Nephron progenitor cell (in vitro differentiated cells): ENCODE results near the gene VMP1.

Source experiments
- DNase-seq: peaks from one replicate; pipeline ENCODE4 v3.0.0; 2021
- H3K27ac Mint-ChIP-seq: 2 replicates; pipeline ENCODE4 v1.8.0; 2021; ENCODE audit warnings: mild to moderate bottlenecking, moderate library complexity, mixed read lengths
- H3K27me3 Mint-ChIP-seq: 2 replicates; pipeline ENCODE4 v1.8.0; 2021; ENCODE audit warnings: mild to moderate bottlenecking, low read depth, mixed read lengths; ENCODE audit not compliant: poor library complexity
- H3K36me3 Mint-ChIP-seq: 2 replicates; pipeline ENCODE4 v1.8.0; 2021; ENCODE audit warnings: low read depth, mixed read lengths
- H3K4me1 Mint-ChIP-seq: 2 replicates; pipeline ENCODE4 v1.8.0; 2021; ENCODE audit warnings: mixed read lengths
- H3K4me3 Mint-ChIP-seq: 2 replicates; pipeline ENCODE4 v1.8.0; 2021; ENCODE audit warnings: mild to moderate bottlenecking, moderate library complexity, mixed read lengths
- H3K9me3 Mint-ChIP-seq: 2 replicates; pipeline ENCODE4 v1.8.0; 2021; ENCODE audit warnings: mild to moderate bottlenecking, moderate library complexity, mixed read lengths
- CTCF ChIP-seq: fragments of 200-600 bp; sonication (generic); IDR thresholded peaks from 2 replicates; pipeline ENCODE4 v1.5.0; 2021; ENCODE audit warnings: antibody characterized with exemption

VMP1 gene

DNA sequence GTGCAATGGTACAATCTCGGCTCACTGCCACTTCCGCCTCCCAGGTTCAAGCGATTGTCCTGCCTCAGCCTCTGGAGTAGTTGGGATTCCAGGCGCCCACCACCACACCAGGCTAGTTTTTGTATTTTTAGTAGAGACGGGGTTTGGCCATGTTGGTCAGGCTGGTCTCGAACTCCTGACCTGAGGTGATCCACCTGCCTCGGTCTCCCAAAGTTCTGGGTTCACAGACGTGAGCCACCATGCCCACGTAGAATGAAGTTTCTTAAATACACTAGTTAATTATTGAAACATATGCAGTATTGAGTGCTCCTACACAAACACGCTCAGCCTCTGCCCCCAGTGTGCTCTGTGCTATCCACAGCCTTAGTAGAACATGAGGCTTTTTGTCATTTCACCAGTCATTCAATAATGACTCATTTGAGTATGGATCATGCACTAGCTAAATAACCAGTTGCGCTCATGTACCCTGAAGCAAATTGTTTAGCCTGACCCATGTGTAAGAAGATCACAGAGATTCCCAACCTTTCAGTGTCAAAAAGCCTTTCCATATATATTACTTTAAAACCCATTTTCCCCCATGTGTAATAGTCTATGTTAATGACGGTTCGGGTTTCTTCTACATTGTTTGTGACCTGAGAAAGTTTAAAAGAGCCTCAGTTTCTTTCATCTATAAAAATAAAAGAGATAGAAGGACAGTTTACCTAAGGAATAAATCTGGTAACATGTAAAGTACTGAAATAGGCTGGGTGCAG is 135.6 kb downstream of the VMP1 start:
- Mint-ChIP-seq H3K4me1 (peaks cover 67% of the 10 kb centered on the region), H3K27ac (peak overlapping the region; percentile 29), H3K4me3 (no peak overlapping the region), H3K27me3 (no peaks in the 10 kb centered on the region), H3K9me3 (no peaks in the 10 kb centered on the region), H3K36me3 (peaks cover 23% of the 10 kb centered on the region)
- no peak for DNase-seq
- TF ChIP-seq CTCF, result no peak

GRCh38 chr17:59844884-59845594 is 137.6 kb downstream of the VMP1 start:
- Mint-ChIP-seq H3K27ac (no peak overlapping the region), H3K36me3 (peaks cover 19% of the 10 kb centered on the region), H3K4me3 (no peak overlapping the region), H3K4me1 (peaks cover 56% of the 10 kb centered on the region), H3K27me3 (peaks cover 2% of the 10 kb centered on the region), H3K9me3 (no peaks in the 10 kb centered on the region)
- DNase-seq, result no peak
- TF ChIP-seq CTCF, result no peak

DNA sequence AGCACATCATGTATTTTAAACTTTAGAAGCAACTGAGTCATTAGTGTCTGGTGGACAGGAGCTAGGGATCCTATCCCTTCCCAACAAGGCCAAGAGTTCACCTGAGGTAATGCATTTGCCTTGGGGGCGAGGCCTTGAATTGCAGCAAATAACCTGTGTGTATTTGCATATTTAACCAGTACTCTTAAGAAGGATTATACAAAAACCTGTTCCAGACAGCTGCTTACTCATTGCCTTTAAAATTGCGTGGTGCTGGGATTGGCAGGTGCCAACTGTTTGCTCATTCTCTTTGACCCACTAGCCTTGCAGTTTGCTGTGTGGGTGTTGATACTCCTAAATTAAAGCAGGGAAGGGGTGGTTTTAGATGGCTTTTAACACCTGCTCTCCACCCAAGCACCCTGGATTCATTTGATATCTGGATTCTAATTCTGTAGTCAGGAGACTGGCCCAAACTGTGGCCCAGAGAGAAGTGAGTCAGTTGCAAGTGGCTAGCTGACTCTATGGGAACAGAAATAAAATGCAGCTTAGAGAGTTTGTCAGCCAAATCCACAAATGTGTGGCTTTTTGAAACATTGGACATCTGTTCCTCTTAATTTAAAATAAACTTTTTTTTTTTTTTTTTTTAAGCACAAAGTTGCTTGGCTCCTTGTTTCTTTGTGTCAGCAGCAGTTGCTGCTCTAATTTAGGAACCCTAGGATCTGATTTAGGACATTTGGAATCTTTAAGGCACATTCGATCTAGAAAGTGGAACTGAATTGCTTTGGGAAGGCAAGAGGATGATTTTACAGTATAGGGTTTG is 138.3 kb downstream of the VMP1 start:
- Mint-ChIP-seq H3K4me1 (peaks cover 49% of the 10 kb centered on the region), H3K36me3 (peaks cover 19% of the 10 kb centered on the region), H3K4me3 (no peak overlapping the region), H3K27me3 (peaks cover 2% of the 10 kb centered on the region), H3K27ac (peak overlapping the region; percentile 80), H3K9me3 (no peaks in the 10 kb centered on the region)
- DNase-seq, result no peak
- TF ChIP-seq CTCF, result no peak

GRCh38 chr17:59846394-59847165 is 139.1 kb downstream of the VMP1 start:
- H3K9me3 Mint-ChIP-seq, result no peaks in the 10 kb centered on the region
- peaks cover 12% of the 10 kb centered on the region for H3K36me3 Mint-ChIP-seq
- H3K4me1 Mint-ChIP-seq, result peaks cover 41% of the 10 kb centered on the region
- peak overlapping the region; percentile 91 for H3K27ac Mint-ChIP-seq
- H3K27me3 Mint-ChIP-seq, result peaks cover 2% of the 10 kb centered on the region
- no peak overlapping the region for H3K4me3 Mint-ChIP-seq
- DNase-seq, result no peak
- TF ChIP-seq CTCF, result no peak

- no peak for DNase-seq
- peaks cover 2% of the 10 kb centered on the region for H3K27me3 Mint-ChIP-seq
- no peak overlapping the region for H3K4me3 Mint-ChIP-seq
- peaks cover 47% of the 10 kb centered on the region for H3K4me1 Mint-ChIP-seq
- H3K9me3 Mint-ChIP-seq, result no peaks in the 10 kb centered on the region
- H3K36me3 Mint-ChIP-seq, result peaks cover under 1% of the 10 kb centered on the region
- H3K27ac Mint-ChIP-seq, result no peak overlapping the region
- no peak for TF ChIP-seq CTCF
Observed at GRCh38 chr17:59848385-59848668, 140.9 kb downstream of the VMP1 start.
